ENCODE measurements around the gene SCNN1A.

SCNN1A gene

GRCh38 chr12:6330999-6331714 lies 44.2 kb downstream of the SCNN1A start:
- DNase-seq = no peak

- no peak for DNase-seq
Observed at GRCh38 chr12:6330192-6330591, 45.2 kb downstream of the SCNN1A start.

- no peak for DNase-seq
Observed at GRCh38 chr12:6329703-6330064, 45.7 kb downstream of the SCNN1A start.

- no peak for DNase-seq
Observed at GRCh38 chr12:6328945-6329702, 46.2 kb downstream of the SCNN1A start.

- no peak for DNase-seq
Observed at GRCh38 chr12:6328045-6328779, 47.2 kb downstream of the SCNN1A start.

- DNase-seq = no peak
Observed at GRCh38 chr12:6327229-6328041, 47.9 kb downstream of the SCNN1A start.

- DNase-seq = peak; percentile 76
Observed at GRCh38 chr12:6326316-6327228, 48.8 kb downstream of the SCNN1A start.

- DNase-seq = no peak
Observed at GRCh38 chr12:6324936-6325750, 50.2 kb downstream of the SCNN1A start.

GRCh38 chr12:6323995-6324711 lies 51.2 kb downstream of the SCNN1A start:
- no peak for DNase-seq

GRCh38 chr12:6323340-6323994 lies 51.9 kb downstream of the SCNN1A start:
- peak; percentile 97 for DNase-seq

- DNase-seq = no peak
Observed at GRCh38 chr12:6322969-6323339, 52.4 kb downstream of the SCNN1A start.

GRCh38 chr12:6322352-6322751 lies 53.0 kb downstream of the SCNN1A start:
- DNase-seq = no peak

- DNase-seq = no peak
Observed at GRCh38 chr12:6321905-6322304, 53.5 kb downstream of the SCNN1A start.

- no peak for DNase-seq
Observed at GRCh38 chr12:6319446-6319845, 55.9 kb downstream of the SCNN1A start.

GRCh38 chr12:6318440-6318879 lies 56.9 kb downstream of the SCNN1A start:
- DNase-seq = no peak

- DNase-seq = no peak
Observed at GRCh38 chr12:6317693-6318439, 57.5 kb downstream of the SCNN1A start.

GRCh38 chr12:6316921-6317692 lies 58.3 kb downstream of the SCNN1A start:
- DNase-seq = no peak

All from fibroblast of skin of right biceps (primary cell).